ENCODE data around the gene ARL15.

ARL15 gene

GRCh38 chr5:54347221-54347865 is 37.0 kb upstream of the ARL15 start:
- TF ChIP-seq CTCF (IDR thresholded peaks at IDR 0.05), result no peak
- no peak overlapping the region for H3K4me2 ChIP-seq (ENCODE audit: low read length)

DNA sequence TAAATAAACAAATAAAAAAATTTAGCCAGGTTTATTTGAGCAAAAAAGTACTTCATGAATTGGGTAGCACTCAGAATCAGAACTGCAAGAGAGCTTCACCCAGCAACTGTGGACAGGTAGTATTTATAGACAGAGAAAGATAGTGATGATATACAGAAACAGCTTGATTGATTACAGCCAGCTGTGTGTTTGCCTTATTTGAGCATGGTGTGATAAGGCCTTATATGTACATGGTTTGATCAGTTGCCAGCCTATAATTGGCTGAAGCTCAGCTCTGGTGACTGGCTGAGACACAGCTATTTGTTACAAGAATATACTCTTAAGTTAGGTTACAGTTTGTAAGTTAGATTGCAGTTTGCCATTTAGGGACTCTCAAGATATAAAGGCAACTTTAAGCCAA is 34.3 kb upstream of the ARL15 start:
- Histone ChIP-seq H3K27ac (no peak overlapping the region), H3K27me3 (ENCODE audit: control insufficient read depth, insufficient read depth, low read length) (no peaks in the 10 kb centered on the region), H3K4me1 (no peaks in the 10 kb centered on the region), H3K4me2 (ENCODE audit: low read length) (no peak overlapping the region), H3K4me3 (ENCODE audit: low read depth, low read length) (no peak overlapping the region), H3K9me3 (ENCODE audit: control insufficient read depth, low read length) (no peaks in the 10 kb centered on the region), H3K9ac (no peak overlapping the region), H3K79me2 (no peaks in the 10 kb centered on the region), H3K36me3 (ENCODE audit: control insufficient read depth, insufficient read depth, low read length) (no peaks in the 10 kb centered on the region), H2AFZ (no peak overlapping the region)
- TF ChIP-seq CTCF (IDR thresholded peaks at IDR 0.05), result no peak

More at GRCh38 chr5:54347221-54347865, 37.0 kb upstream of the ARL15 start:
- Histone ChIP-seq H3K27ac (no peak overlapping the region), H3K9ac (no peak overlapping the region), H3K36me3 (ENCODE audit: control insufficient read depth, insufficient read depth, low read length) (no peaks in the 10 kb centered on the region), H3K27me3 (ENCODE audit: control insufficient read depth, insufficient read depth, low read length) (no peaks in the 10 kb centered on the region), H3K4me3 (ENCODE audit: low read depth, low read length) (no peak overlapping the region), H2AFZ (no peak overlapping the region), H3K79me2 (no peaks in the 10 kb centered on the region), H3K4me1 (no peaks in the 10 kb centered on the region), H3K9me3 (ENCODE audit: control insufficient read depth, low read length) (no peaks in the 10 kb centered on the region)

GRCh38 chr5:54341971-54342370 is 31.6 kb upstream of the ARL15 start:
- no peak overlapping the region for H3K27ac ChIP-seq
- H2AFZ ChIP-seq, result no peak overlapping the region
- no peak overlapping the region for H3K4me2 ChIP-seq (ENCODE audit: low read length)
- H3K9me3 ChIP-seq (ENCODE audit: control insufficient read depth, low read length), result no peaks in the 10 kb centered on the region
- no peaks in the 10 kb centered on the region for H3K27me3 ChIP-seq (ENCODE audit: control insufficient read depth, insufficient read depth, low read length)
- H3K4me1 ChIP-seq, result no peaks in the 10 kb centered on the region
- no peaks in the 10 kb centered on the region for H3K36me3 ChIP-seq (ENCODE audit: control insufficient read depth, insufficient read depth, low read length)
- H3K9ac ChIP-seq, result no peak overlapping the region
- H3K4me3 ChIP-seq (ENCODE audit: low read depth, low read length), result no peak overlapping the region
- no peaks in the 10 kb centered on the region for H3K79me2 ChIP-seq
- no peak for TF ChIP-seq CTCF (IDR thresholded peaks at IDR 0.05)

- Histone ChIP-seq H3K27ac (no peak overlapping the region), H3K79me2 (no peaks in the 10 kb centered on the region), H3K4me3 (ENCODE audit: low read depth, low read length) (no peak overlapping the region), H3K9me3 (ENCODE audit: control insufficient read depth, low read length) (no peaks in the 10 kb centered on the region), H3K4me1 (no peaks in the 10 kb centered on the region), H2AFZ (no peak overlapping the region), H3K27me3 (ENCODE audit: control insufficient read depth, insufficient read depth, low read length) (no peaks in the 10 kb centered on the region), H3K9ac (no peak overlapping the region), H3K36me3 (ENCODE audit: control insufficient read depth, insufficient read depth, low read length) (no peaks in the 10 kb centered on the region), H3K4me2 (ENCODE audit: low read length) (no peak overlapping the region)
- no peak for TF ChIP-seq CTCF (IDR thresholded peaks at IDR 0.05)
These were observed 27.1 kb upstream of the ARL15 start for GRCh38 chr5:54337523-54337922.

DNA sequence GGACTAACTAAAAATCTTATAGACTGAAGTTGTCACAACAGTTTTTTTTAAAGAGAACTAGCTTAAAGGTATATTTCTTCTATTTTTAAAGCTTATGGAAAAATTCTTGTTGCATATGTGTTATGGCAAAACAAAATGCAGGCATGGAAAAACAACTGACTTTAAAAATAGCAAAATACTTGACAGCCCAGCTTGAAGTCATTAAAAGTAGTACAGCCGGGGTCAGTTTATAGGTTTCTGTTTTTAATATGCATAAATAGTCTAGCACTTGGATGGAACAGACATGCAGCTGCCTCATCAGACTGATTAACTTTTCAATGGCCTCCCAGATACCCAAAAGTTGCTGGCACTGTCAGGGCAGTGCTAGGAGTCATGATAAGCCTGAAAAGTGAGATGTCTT is 22.3 kb upstream of the ARL15 start:
- no peak overlapping the region for H3K4me3 ChIP-seq (ENCODE audit: low read depth, low read length)
- H3K36me3 ChIP-seq (ENCODE audit: control insufficient read depth, insufficient read depth, low read length), result no peaks in the 10 kb centered on the region
- no peak overlapping the region for H2AFZ ChIP-seq
- H3K27me3 ChIP-seq (ENCODE audit: control insufficient read depth, insufficient read depth, low read length), result no peaks in the 10 kb centered on the region
- H3K9me3 ChIP-seq (ENCODE audit: control insufficient read depth, low read length), result no peaks in the 10 kb centered on the region
- TF ChIP-seq CTCF (IDR thresholded peaks at IDR 0.05), result no peak
- no peaks in the 10 kb centered on the region for H3K4me1 ChIP-seq
- no peak overlapping the region for H3K4me2 ChIP-seq (ENCODE audit: low read length)
- H3K79me2 ChIP-seq, result no peaks in the 10 kb centered on the region
- H3K27ac ChIP-seq, result no peak overlapping the region
- H3K9ac ChIP-seq, result no peak overlapping the region

All from parathyroid adenoma (tissue), 2 donors.